Heart left ventricle (tissue), 16 donors: Measurements from ENCODE around the gene NUP160. TPM values are rescaled to one million over a fixed set of nuclear protein-coding genes. Genes with fewer than 3 reads are reported as not detected.
"Not testable (repeated sequence)": the region's sequence is repeated elsewhere in the genome, so short reads cannot be mapped to it uniquely, and the experiment has no call there.

Source experiments
- ATAC-seq, 4 donors: fragments of 200-7000 bp; cut with Tn5 transposase; one replicate each; pipeline ENCODE4 v1.9.1; 2020 to 2022; ENCODE audit warnings: moderate library complexity in 4 of 4, mild to moderate bottlenecking in 3 of 4, moderate number of reproducible peaks in 1 of 4
- DNase-seq, 5 donors: peaks; one replicate each; pipeline ENCODE4 v3.0.0-alpha.2; 2020
- H3K27ac ChIP-seq, 12 donors: fragments of 200-600 bp; sonication (generic) in 4 of 12; one replicate each; pipeline versions ENCODE4 v1.5.0 to v1.8.0; 2016 to 2022; ENCODE audit warnings: mild to moderate bottlenecking in 2 of 12
- H3K27me3 ChIP-seq, 9 donors: fragments of 200-600 bp; sonication (generic) in 2 of 9; one replicate each; pipeline versions ENCODE4 v1.5.1 to v1.8.0; 2016 to 2022; ENCODE audit warnings: mild to moderate bottlenecking in 3 of 9
- H3K36me3 ChIP-seq, 9 donors: fragments of 200-600 bp; sonication (generic) in 2 of 9; one replicate each; pipeline versions ENCODE4 v1.5.0 to v1.8.0; 2018 to 2022; ENCODE audit warnings: mild to moderate bottlenecking in 2 of 9
- H3K4me1 ChIP-seq, 12 donors: fragments of 200-600 bp; sonication (generic) in 4 of 12; one replicate each; pipeline versions ENCODE4 v1.5.0 to v1.8.0; 2016 to 2022; ENCODE audit warnings: mild to moderate bottlenecking in 3 of 12
- H3K4me3 ChIP-seq, 12 donors: fragments of 200-600 bp; sonication (generic) in 4 of 12; one replicate each; pipeline versions ENCODE4 v1.5.0 to v1.8.0; 2017 to 2022; ENCODE audit warnings: mild to moderate bottlenecking in 9 of 12, moderate library complexity in 4 of 12
- H3K9me3 ChIP-seq, 12 donors: fragments of 200-600 bp; sonication (generic) in 4 of 12; one replicate each; pipeline versions ENCODE4 v1.5.0 to v1.8.0; 2016 to 2022; ENCODE audit warnings: mild to moderate bottlenecking in 1 of 12
- POLR2A ChIP-seq, 2 donors: fragments of 450-650 bp; IDR thresholded peaks; one replicate each; pipeline ENCODE4 v1.6.1; 2017; ENCODE audit warnings: antibody characterized with exemption in 2 of 2, mild to moderate bottlenecking in 2 of 2, moderate library complexity in 2 of 2
- WGBS, 4 donors: extraction: QIAGEN DNeasy Blood & Tissue Kit in 2 of 4; methylation state at CpG; one replicate each; pipeline versions ENCODE4 v1.1.5 to v1.1.7; 2013 to 2018; 5-methylcytosine and 5-hydroxymethylcytosine counted together
- intact Hi-C, 10 donors: fragments of 100-400 bp; cut with DNase I; formaldehyde crosslinking; loops; one replicate each; pipeline versions ENCODE4 v1.11.1 to v1.14.2; 2022
- polyA plus RNA-seq, 2 donors: library from polyadenylated mRNA; stranded (reverse); fragments of 200-250 nt; gene quantifications; one replicate each; pipeline ENCODE4 v1.2.3, GENCODE V29; 2013
- total RNA-seq, 9 donors: library from RNA; depleted of rRNA in 2 of 9; stranded (reverse); fragments of >200 nt in 2 of 9; fragmentation: NEBNext Ultra II Directional in 3 of 9; extraction: Animal tissue kit (Norgen Biotek cat#: 25700) in 3 of 9; gene quantifications; one replicate each; pipeline versions ENCODE4 v1.1.0 to v1.2.4, GENCODE V29; 2016 to 2023
- TF ChIP-seq, protein P1 (sequence below), 12 donors: fragments of 200-600 bp; sonication (generic) in 4 of 12; IDR thresholded peaks; one replicate each; pipeline versions ENCODE4 v1.5.0 to v1.8.0; 2018 to 2022; ENCODE audit warnings: antibody characterized with exemption in 12 of 12, mild to moderate bottlenecking in 5 of 12
- donor health status: ischemic (EF 13 %, LVEDD 7.1; RV severe dilation, severe dysfunction).
- donor health status: healthy with polysubstance abuse.
- donor health status: DM: no; HTN: yes; CAD: no.
- donor health status: DM: no; HTN: no; CAD: no.
- donor health status: ischemic (EF 25% LVEDD 6.9; RV normal size, moderate dysfunction).
- donor health status: ischemic (EF 25% LVEDD 5.7; RV mildly dilated, moderate dysfunction).
- donor health status: healthy.
- donor health status: DM: yes; HTN: yes; CAD: no.
- donor health status: ischemic (EF 35%, LVEDD 5.7; RV mildly dilated, moderate dysfunction).
- donor health status: nonischemic (EF 11% LVEDD 7.7; RV severe dilation, severe dysfunction).
- donor health status: DM: yes; HTN: yes; CAD: no.
- donor health status: PGD.
- donor health status: ischemic (EF 29% LVEDD 5.4; RV normal size, mild dysfunction).
- donor health status: nonischemic (EF 23%, LVEDD 6.1; RV moderate dilation, normal function).

Gene NUP160
- total and polyA plus RNA-seq, 11 donors = 9.4 to 19.7 (median 13.7) TPM

DNA sequence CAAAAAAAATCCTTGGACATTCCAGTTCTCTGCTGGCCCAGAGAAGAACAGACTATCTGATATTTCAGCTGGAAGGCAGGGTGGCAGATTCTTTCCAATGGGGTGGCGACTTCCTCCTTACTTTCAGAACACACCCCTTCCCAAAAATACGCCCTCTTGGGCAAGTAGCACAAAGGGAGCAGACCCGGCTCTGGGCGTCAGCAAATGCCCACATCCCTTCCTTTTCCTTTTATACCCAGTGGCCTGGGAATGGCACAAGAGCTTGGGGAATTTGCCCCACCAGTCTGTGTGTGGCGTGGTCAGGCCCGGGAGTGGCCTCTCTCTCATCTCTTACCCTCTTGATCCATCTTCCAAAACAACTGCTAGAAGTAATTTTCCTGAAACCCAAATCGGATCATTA lies 33.0 kb upstream of the NUP160 start:
- intact Hi-C loops = no loop called here
- DNase-seq (peak in 2 of 5 donors; percentile 13 to 45), ATAC-seq (peak; percentile 29 to 75 (median 49))
- Histone ChIP-seq H3K27ac (peak overlapping the region in 1 of 12 donors; percentile 52), H3K9me3 (peaks cover 0 to 10% (median 5%) of the 10 kb centered on the region in 12 donors), H3K27me3 (no peaks in the 10 kb centered on the region), H3K4me3 (no peak overlapping the region), H3K36me3 (no peaks in the 10 kb centered on the region), H3K4me1 (peaks cover 0 to 35% (median 0%) of the 10 kb centered on the region in 12 donors)
- TF ChIP-seq POLR2A (IDR thresholded peaks at IDR 0.05) = no peak
- TF ChIP-seq, protein P1, sequence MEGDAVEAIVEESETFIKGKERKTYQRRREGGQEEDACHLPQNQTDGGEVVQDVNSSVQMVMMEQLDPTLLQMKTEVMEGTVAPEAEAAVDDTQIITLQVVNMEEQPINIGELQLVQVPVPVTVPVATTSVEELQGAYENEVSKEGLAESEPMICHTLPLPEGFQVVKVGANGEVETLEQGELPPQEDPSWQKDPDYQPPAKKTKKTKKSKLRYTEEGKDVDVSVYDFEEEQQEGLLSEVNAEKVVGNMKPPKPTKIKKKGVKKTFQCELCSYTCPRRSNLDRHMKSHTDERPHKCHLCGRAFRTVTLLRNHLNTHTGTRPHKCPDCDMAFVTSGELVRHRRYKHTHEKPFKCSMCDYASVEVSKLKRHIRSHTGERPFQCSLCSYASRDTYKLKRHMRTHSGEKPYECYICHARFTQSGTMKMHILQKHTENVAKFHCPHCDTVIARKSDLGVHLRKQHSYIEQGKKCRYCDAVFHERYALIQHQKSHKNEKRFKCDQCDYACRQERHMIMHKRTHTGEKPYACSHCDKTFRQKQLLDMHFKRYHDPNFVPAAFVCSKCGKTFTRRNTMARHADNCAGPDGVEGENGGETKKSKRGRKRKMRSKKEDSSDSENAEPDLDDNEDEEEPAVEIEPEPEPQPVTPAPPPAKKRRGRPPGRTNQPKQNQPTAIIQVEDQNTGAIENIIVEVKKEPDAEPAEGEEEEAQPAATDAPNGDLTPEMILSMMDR (IDR thresholded peaks at IDR 0.05) = no peak
- 64 to 76% (median 71%) methylated on average over 7 of the region's 7 CpGs for WGBS, 4 donors

DNA sequence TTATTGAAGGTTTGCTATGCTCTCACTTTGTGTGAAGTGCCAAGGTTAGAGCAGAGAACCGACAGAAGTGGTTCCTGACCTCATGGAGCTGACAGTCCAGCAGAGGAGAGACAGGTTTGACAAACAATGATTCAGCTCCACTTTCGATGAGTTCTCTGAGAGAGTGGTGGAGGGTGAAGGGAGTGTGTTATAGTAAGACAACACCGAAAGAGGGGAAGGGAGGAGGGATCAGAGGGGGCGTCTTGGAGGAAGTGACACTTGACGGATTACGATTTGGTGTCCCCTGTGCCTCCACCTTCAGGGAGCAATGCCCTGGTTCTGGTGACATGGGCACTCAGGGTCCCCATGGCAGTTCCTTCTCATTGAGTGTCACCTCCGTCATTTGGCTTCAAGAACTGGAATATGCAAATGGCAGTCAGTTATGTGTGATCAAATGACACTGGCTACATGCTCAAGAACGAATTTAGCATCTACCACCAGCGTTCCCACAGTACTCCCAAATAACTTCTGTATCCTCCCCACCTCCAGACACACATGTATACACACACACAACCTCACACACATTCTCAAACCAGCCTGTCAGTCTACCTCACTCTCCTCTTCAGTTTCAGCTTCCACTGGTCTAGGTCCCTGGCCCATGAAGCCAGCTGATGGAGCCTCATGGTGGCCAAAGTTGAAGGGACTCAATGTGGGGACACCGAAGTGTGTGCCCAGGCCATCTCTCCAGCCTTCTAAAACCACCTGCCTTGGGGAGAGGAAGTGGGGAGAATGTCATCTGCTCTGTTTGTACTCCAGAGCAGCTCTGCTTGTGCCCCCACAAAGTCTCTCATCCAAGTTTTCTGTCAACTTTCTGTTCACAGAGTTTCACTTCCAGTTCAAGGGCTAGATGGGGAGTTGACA lies 31.4 kb upstream of the NUP160 start:
- intact Hi-C loops = no loop called here

DNA sequence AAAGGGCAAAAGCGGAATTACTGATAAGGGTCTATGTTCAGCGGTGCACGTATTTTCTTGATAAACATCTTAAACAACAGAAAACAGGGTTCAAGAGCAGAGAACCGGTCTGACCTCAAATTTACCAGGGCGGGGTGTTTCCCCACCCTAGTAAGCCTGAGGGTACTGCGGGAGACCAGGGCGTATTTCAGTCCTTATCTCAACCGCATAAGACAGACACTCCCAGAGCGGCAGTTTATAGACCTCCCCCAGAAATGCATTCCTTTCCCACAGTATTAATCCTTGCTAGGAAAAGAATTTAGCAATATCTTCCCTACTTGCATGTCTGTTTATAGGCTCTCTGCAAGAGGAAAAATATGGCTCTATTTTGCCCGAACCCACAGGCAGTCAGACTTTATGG lies 27.7 kb upstream of the NUP160 start:
- peaks cover 0 to 13% (median 0%) of the 10 kb centered on the region in 12 donors for H3K4me1 ChIP-seq
- peaks cover 0 to 24% (median 13%) of the 10 kb centered on the region in 12 donors for H3K9me3 ChIP-seq
- H3K27me3 ChIP-seq, H3K36me3 ChIP-seq, intact Hi-C loops, H3K4me3 ChIP-seq, H3K27ac ChIP-seq, ATAC-seq, DNase-seq: not testable (repeated sequence)
- WGBS, 4 donors = 87 to 89% (median 88%) methylated on average over 10 of the region's 10 CpGs

More for the DNA sequence above, 31.4 kb upstream of the NUP160 start:
- Histone ChIP-seq H3K27me3 (no peaks in the 10 kb centered on the region), H3K36me3 (no peaks in the 10 kb centered on the region), H3K4me3 (no peak overlapping the region), H3K9me3 (peaks cover 0 to 24% (median 13%) of the 10 kb centered on the region in 12 donors), H3K4me1 (peaks cover 0 to 21% (median 0%) of the 10 kb centered on the region in 12 donors), H3K27ac (peak overlapping the region in 1 of 12 donors; percentile 27)
- 73 to 83% (median 78%) methylated on average over 10 of the region's 10 CpGs for WGBS, 4 donors
- ATAC-seq = no peak
- DNase-seq = no peak
- no peak for TF ChIP-seq POLR2A (IDR thresholded peaks at IDR 0.05)
- TF ChIP-seq, protein P1 (IDR thresholded peaks at IDR 0.05) = no peak

DNA sequence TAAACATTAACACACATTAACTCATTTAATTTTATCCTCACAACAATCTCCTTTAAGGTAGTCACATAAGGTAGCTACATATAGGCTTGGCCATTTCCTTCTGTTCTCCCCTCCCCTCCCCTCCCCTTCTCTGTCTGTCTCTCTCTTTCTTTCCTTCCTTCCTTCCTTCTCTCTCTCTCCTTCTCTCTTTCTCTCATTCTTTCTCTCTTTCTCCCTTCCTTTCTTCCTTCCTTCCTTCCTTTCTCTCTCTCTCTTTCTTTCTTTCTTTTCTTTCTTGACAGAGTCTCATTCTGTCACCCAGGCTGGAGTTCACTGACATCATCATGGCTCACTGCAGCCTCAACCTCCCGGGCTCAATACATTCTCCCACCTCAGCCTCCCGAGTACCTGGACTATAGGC lies 22.3 kb upstream of the NUP160 start:
- Histone ChIP-seq H3K9me3 (peaks cover 0 to 7% (median 1%) of the 10 kb centered on the region in 12 donors), H3K4me3 (no peak overlapping the region), H3K27ac (peak overlapping the region in 1 of 12 donors; percentile 43), H3K36me3 (no peaks in the 10 kb centered on the region), H3K4me1 (peaks cover 0 to 24% (median 0%) of the 10 kb centered on the region in 12 donors), H3K27me3 (no peaks in the 10 kb centered on the region)
- DNase-seq (no peak), ATAC-seq (no peak)
- 85 to 88% (median 86%) methylated on average over 2 of the region's 2 CpGs for WGBS, 4 donors
- intact Hi-C loops = no loop called here
- TF ChIP-seq, protein P1 (IDR thresholded peaks at IDR 0.05) = no peak
- TF ChIP-seq POLR2A (IDR thresholded peaks at IDR 0.05) = no peak
